CD8-positive, alpha-beta memory T cell (primary cell): ENCODE results near the gene ARHGEF25. TPM values are rescaled to one million over a fixed set of nuclear protein-coding genes. Genes with fewer than 3 reads are reported as not detected.
"Not testable (repeated sequence)": the region's sequence is repeated elsewhere in the genome, so short reads cannot be mapped to it uniquely, and the experiment has no call there.

ENCODE experiments used
- CTCF ChIA-PET: fragments of 350-600 bp; sonication (Branson Sonifier 250); formaldehyde crosslinking; loops from one replicate; lab custom pipeline; 2021; ENCODE audit warnings: antibody characterized with exemption; lab: Charles Lee
- POLR2A ChIA-PET: fragments of 350-600 bp; sonication (Branson Sonifier 250); formaldehyde crosslinking; loops from one replicate; lab custom pipeline; 2021; ENCODE audit warnings: antibody characterized with exemption; lab: Charles Lee
- DNase-seq, 5 donors: peaks; one replicate each; pipeline versions ENCODE4 v3.0.0 to v3.0.0-alpha.2; 2020 to 2022; ENCODE audit warnings: mixed read lengths in 1 of 5
- H3K27ac ChIP-seq: one replicate; pipeline ENCODE4 v1.7.0; 2013; ENCODE audit warnings: low read depth, mild to moderate bottlenecking, low read length, moderate library complexity
- H3K27me3 ChIP-seq: 2 replicates; pipeline ENCODE4 v1.7.0; 2013; ENCODE audit warnings: low read length, mild to moderate bottlenecking; ENCODE audit not compliant: insufficient read depth, poor library complexity, severe bottlenecking
- H3K36me3 ChIP-seq: 2 replicates; pipeline ENCODE4 v1.7.0; 2013; ENCODE audit warnings: mild to moderate bottlenecking, low read length, moderate library complexity; ENCODE audit not compliant: insufficient read depth
- H3K4me1 ChIP-seq: 2 replicates; pipeline ENCODE4 v1.7.0; 2013; ENCODE audit warnings: mild to moderate bottlenecking, low read length, moderate library complexity; ENCODE audit not compliant: insufficient read depth
- H3K4me3 ChIP-seq: 2 replicates; pipeline ENCODE4 v1.7.0; 2013; ENCODE audit warnings: mild to moderate bottlenecking, low read length
- H3K9me3 ChIP-seq: 2 replicates; pipeline ENCODE4 v1.7.0; 2013; ENCODE audit warnings: mild to moderate bottlenecking, low read length
- H3K27ac Mint-ChIP-seq, 8 donors: one replicate each; pipeline ENCODE4 v1.8.0; 2020 to 2021; ENCODE audit warnings: mixed read lengths in 8 of 8, mild to moderate bottlenecking in 6 of 8, inconsistent platforms in 3 of 8, moderate library complexity in 3 of 8
- H3K27me3 Mint-ChIP-seq, 2 donors: one replicate each; pipeline ENCODE4 v1.8.0; 2020 to 2021; ENCODE audit warnings: mixed read lengths in 2 of 2, mild to moderate bottlenecking in 1 of 2, moderate library complexity in 1 of 2
- H3K36me3 Mint-ChIP-seq, 3 donors: one replicate each; pipeline ENCODE4 v1.8.0; 2020 to 2021; ENCODE audit warnings: mixed read lengths in 3 of 3, inconsistent platforms in 1 of 3, mild to moderate bottlenecking in 1 of 3
- H3K4me1 Mint-ChIP-seq, 3 donors: one replicate each; pipeline ENCODE4 v1.8.0; 2020 to 2021; ENCODE audit warnings: mixed read lengths in 3 of 3, inconsistent platforms in 1 of 3, mild to moderate bottlenecking in 1 of 3
- H3K4me3 Mint-ChIP-seq, 7 donors: one replicate each; pipeline ENCODE4 v1.8.0; 2020 to 2021; ENCODE audit warnings: mixed read lengths in 7 of 7, mild to moderate bottlenecking in 6 of 7, moderate library complexity in 4 of 7, inconsistent platforms in 2 of 7
- H3K9me3 Mint-ChIP-seq, 5 donors: one replicate each; pipeline ENCODE4 v1.8.0; 2020 to 2022; ENCODE audit warnings: mixed read lengths in 5 of 5, mild to moderate bottlenecking in 3 of 5, moderate library complexity in 2 of 5, inconsistent platforms in 1 of 5
- polyA plus RNA-seq: library from polyadenylated mRNA; unstranded; fragments of 300-500 nt; fragmentation: Illumina TruSeq; gene quantifications from one replicate; pipeline ENCODE4 v1.2.3, GENCODE V29; 2021
- total RNA-seq, 2 experiments: library from RNA; stranded (reverse); gene quantifications; one replicate each; pipeline ENCODE4 v1.2.3, GENCODE V29; 2021

The ARHGEF25 gene
- total and polyA plus RNA-seq, 3 experiments from 2014 or later, result 1.4 to 1.9 TPM; not detected in 1

- Mint-ChIP-seq H3K9me3 (no peaks in the 10 kb centered on the region), H3K4me3 (no peak overlapping the region), H3K4me1 (peaks cover 0 to 6% (median 5%) of the 10 kb centered on the region in 3 donors)
Observed at GRCh38 chr12:57638096-57638495, 26.9 kb downstream of the ARHGEF25 start.

GRCh38 chr12:57640175-57641042 is 29.2 kb downstream of the ARHGEF25 start:
- Histone ChIP-seq H3K36me3 (no peaks in the 10 kb centered on the region), H3K4me1 (no peaks in the 10 kb centered on the region), H3K9me3 (no peaks in the 10 kb centered on the region), H3K4me3 (no peak overlapping the region), H3K27me3 (no peaks in the 10 kb centered on the region), H3K27ac (no peak overlapping the region)
- H3K9me3 Mint-ChIP-seq, result peaks cover 0 to 5% (median 2%) of the 10 kb centered on the region in 5 donors
- DNase-seq, result no peak
- no peak overlapping the region for H3K4me3 Mint-ChIP-seq
- H3K4me1 Mint-ChIP-seq, result no peaks in the 10 kb centered on the region
- peaks cover 0 to 3% (median 0%) of the 10 kb centered on the region in 3 donors for H3K36me3 Mint-ChIP-seq
- peaks cover 33 to 34% of the 10 kb centered on the region in 2 donors for H3K27me3 Mint-ChIP-seq
- H3K27ac Mint-ChIP-seq, result no peak overlapping the region
- ChIA-PET POLR2A (no interaction called here), CTCF (no interaction called here)

More at GRCh38 chr12:57638096-57638495, 26.9 kb downstream of the ARHGEF25 start:
- H3K36me3 ChIP-seq, result no peaks in the 10 kb centered on the region
- ChIA-PET CTCF (interaction anchor here (1.9 to 2.6 kb wide), 2 partner anchors 55 to 179 kb away, joined by 6 to 10 read pairs; no protein-coding TSS in a partner anchor), POLR2A (no interaction called here)
- peaks cover 40 to 42% of the 10 kb centered on the region in 2 donors for H3K27me3 Mint-ChIP-seq
- H3K36me3 Mint-ChIP-seq, result no peaks in the 10 kb centered on the region
- H3K9me3 ChIP-seq, result no peaks in the 10 kb centered on the region
- H3K4me1 ChIP-seq, result peaks cover 5% of the 10 kb centered on the region
- DNase-seq, result no peak
- no peak overlapping the region for H3K27ac ChIP-seq
- H3K27me3 ChIP-seq, result no peaks in the 10 kb centered on the region
- H3K4me3 ChIP-seq, result no peak overlapping the region
- no peak overlapping the region for H3K27ac Mint-ChIP-seq

- H3K4me3 Mint-ChIP-seq, result no peak overlapping the region
- no peaks in the 10 kb centered on the region for H3K4me1 Mint-ChIP-seq
- ChIA-PET POLR2A (no interaction called here), CTCF (interaction anchor here (0.7 to 3.8 kb wide), 2 partner anchors 8 to 15 kb away, joined by 3 to 17 read pairs; partner anchors contain the start of gene B4GALNT1)
- Histone ChIP-seq H3K27me3 (no peaks in the 10 kb centered on the region), H3K4me3 (no peak overlapping the region), H3K27ac (no peak overlapping the region), H3K9me3 (no peaks in the 10 kb centered on the region), H3K4me1 (no peaks in the 10 kb centered on the region), H3K36me3 (no peaks in the 10 kb centered on the region)
- H3K36me3 Mint-ChIP-seq, result peaks cover 0 to 3% (median 0%) of the 10 kb centered on the region in 3 donors
- H3K9me3 Mint-ChIP-seq, result peaks cover 4 to 10% (median 5%) of the 10 kb centered on the region in 5 donors
- no peak for DNase-seq
- H3K27me3 Mint-ChIP-seq, result peaks cover 34 to 35% of the 10 kb centered on the region in 2 donors
- no peak overlapping the region for H3K27ac Mint-ChIP-seq
Observed at GRCh38 chr12:57641699-57642442, 30.6 kb downstream of the ARHGEF25 start.

GRCh38 chr12:57645990-57646658 is 34.9 kb downstream of the ARHGEF25 start:
- DNase-seq, H3K4me1 Mint-ChIP-seq, CTCF ChIA-PET, H3K4me3 ChIP-seq, H3K4me1 ChIP-seq, H3K4me3 Mint-ChIP-seq, H3K27ac ChIP-seq, H3K36me3 ChIP-seq, H3K9me3 ChIP-seq, H3K27ac Mint-ChIP-seq, H3K27me3 ChIP-seq, H3K36me3 Mint-ChIP-seq: not testable (repeated sequence)
- Mint-ChIP-seq H3K27me3 (peaks cover 18 to 20% of the 10 kb centered on the region in 2 donors), H3K9me3 (peaks cover 4 to 10% (median 5%) of the 10 kb centered on the region in 5 donors)
- POLR2A ChIA-PET, result interaction anchor here (0.7 kb wide), 1 partner anchor 1964 kb away, joined by 3 read pairs; no protein-coding TSS in a partner anchor

GRCh38 chr12:57646659-57647049 is 35.4 kb downstream of the ARHGEF25 start:
- H3K36me3 ChIP-seq, H3K9me3 ChIP-seq, H3K4me3 Mint-ChIP-seq, H3K27ac ChIP-seq, H3K4me1 Mint-ChIP-seq, H3K36me3 Mint-ChIP-seq, H3K27ac Mint-ChIP-seq, DNase-seq, H3K4me1 ChIP-seq, CTCF ChIA-PET, POLR2A ChIA-PET, H3K27me3 ChIP-seq, H3K4me3 ChIP-seq: not testable (repeated sequence)
- Mint-ChIP-seq H3K27me3 (peaks cover 14 to 18% of the 10 kb centered on the region in 2 donors), H3K9me3 (peaks cover 4 to 10% (median 5%) of the 10 kb centered on the region in 5 donors)

GRCh38 chr12:57654042-57654441 is 42.8 kb downstream of the ARHGEF25 start:
- H3K9me3 ChIP-seq, result no peaks in the 10 kb centered on the region
- Mint-ChIP-seq H3K27ac (no peak overlapping the region), H3K9me3 (peaks cover 0 to 8% (median 0%) of the 10 kb centered on the region in 5 donors), H3K27me3 (peaks cover 3 to 27% of the 10 kb centered on the region in 2 donors), H3K4me1 (no peaks in the 10 kb centered on the region), H3K4me3 (no peak overlapping the region), H3K36me3 (peaks cover 0 to 8% (median 0%) of the 10 kb centered on the region in 3 donors)
- ChIA-PET POLR2A (no interaction called here), CTCF (no interaction called here)
- H3K27ac ChIP-seq, result no peak overlapping the region
- H3K4me3 ChIP-seq, result no peak overlapping the region
- no peaks in the 10 kb centered on the region for H3K36me3 ChIP-seq
- DNase-seq, result no peak
- H3K4me1 ChIP-seq, result no peaks in the 10 kb centered on the region
- H3K27me3 ChIP-seq, result no peaks in the 10 kb centered on the region

- peaks cover 2 to 31% of the 10 kb centered on the region in 2 donors for H3K27me3 Mint-ChIP-seq
- H3K4me3 Mint-ChIP-seq, result no peak overlapping the region
- H3K36me3 ChIP-seq, result no peaks in the 10 kb centered on the region
- no peaks in the 10 kb centered on the region for H3K27me3 ChIP-seq
- H3K27ac Mint-ChIP-seq, result no peak overlapping the region
- H3K4me1 Mint-ChIP-seq, result no peaks in the 10 kb centered on the region
- ChIA-PET CTCF (interaction anchor here (1.6 to 1.7 kb wide), 2 partner anchors 11 to 101 kb away, joined by 3 read pairs; no protein-coding TSS in a partner anchor), POLR2A (interaction anchor here (0.7 kb wide), 2 partner anchors 15 to 117 kb away, joined by 3 read pairs; no protein-coding TSS in a partner anchor)
- no peaks in the 10 kb centered on the region for H3K9me3 ChIP-seq
- H3K36me3 Mint-ChIP-seq, result peaks cover 0 to 8% (median 0%) of the 10 kb centered on the region in 3 donors
- no peak overlapping the region for H3K27ac ChIP-seq
- no peak for DNase-seq
- peaks cover 0 to 8% (median 0%) of the 10 kb centered on the region in 5 donors for H3K9me3 Mint-ChIP-seq
- H3K4me3 ChIP-seq, result no peak overlapping the region
- H3K4me1 ChIP-seq, result no peaks in the 10 kb centered on the region
Observed at GRCh38 chr12:57655541-57656240, 44.5 kb downstream of the ARHGEF25 start.
